AG10803 (cell line): ENCODE results near the gene GDPD3.
A peak's percentile ranks its signal among the peaks of the same experiment; 100 is the strongest.
"Not testable (repeated sequence)": the region's sequence is repeated elsewhere in the genome, so short reads cannot be mapped to it uniquely, and the experiment has no call there.

ENCODE experiments used
- DNase-seq: peaks from one replicate; pipeline ENCODE4 v3.0.0; 2010; ENCODE audit warnings: low read depth
- H3K4me3 ChIP-seq: 2 replicates; pipeline ENCODE4 v1.5.1; 2011; ENCODE audit warnings: mild to moderate bottlenecking, low read length, control low read depth
- TF ChIP-seq, protein P1 (sequence below): conservative IDR thresholded peaks from 2 replicates; pipeline ENCODE4 v1.5.1; 2011; ENCODE audit warnings: mild to moderate bottlenecking, low read length, control low read depth, inconsistent platforms

The GDPD3 gene

DNA sequence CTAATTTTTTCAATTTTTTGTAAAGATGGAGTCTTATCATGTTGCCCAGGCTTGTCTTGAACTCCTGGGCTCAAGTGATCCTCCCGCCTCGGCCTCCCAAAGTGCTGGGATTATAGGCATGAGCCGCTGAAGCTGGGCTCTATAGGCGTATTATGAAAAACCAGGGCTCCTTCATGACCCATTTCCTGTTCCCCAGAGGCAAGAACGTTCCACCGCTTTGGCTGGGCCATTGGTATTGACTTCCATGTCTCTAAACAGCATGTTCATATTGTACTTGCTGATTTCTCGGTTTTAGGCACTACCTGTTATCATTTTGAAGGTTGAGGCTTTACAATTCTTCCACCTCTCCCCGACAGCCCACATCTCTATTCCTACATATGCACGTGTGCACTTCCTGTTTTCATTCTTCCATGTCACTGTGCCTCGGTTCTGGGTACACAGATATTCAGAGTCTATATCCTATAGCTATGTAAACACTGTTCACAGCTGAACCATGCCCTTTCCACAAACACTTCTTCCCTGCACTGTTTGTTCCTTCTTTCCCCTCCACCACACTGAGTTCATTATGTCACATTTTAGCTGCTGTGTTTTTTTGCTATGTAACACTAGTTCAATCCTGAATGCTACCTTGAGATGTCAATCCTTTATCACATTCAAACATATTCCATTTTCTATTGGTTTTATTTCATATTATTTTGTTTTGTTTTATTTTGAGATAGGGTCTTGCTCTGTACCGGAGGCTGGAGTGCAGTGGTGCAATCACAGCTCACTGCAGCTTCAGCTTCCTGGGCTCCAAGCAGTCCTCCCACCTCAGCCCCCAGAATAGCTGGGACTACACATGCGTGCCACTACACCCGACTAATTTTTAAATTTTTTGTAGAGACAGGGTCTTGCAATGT, 26.5 kb upstream of the GDPD3 start:
- no peak overlapping the region for H3K4me3 ChIP-seq
- TF ChIP-seq, protein P1, sequence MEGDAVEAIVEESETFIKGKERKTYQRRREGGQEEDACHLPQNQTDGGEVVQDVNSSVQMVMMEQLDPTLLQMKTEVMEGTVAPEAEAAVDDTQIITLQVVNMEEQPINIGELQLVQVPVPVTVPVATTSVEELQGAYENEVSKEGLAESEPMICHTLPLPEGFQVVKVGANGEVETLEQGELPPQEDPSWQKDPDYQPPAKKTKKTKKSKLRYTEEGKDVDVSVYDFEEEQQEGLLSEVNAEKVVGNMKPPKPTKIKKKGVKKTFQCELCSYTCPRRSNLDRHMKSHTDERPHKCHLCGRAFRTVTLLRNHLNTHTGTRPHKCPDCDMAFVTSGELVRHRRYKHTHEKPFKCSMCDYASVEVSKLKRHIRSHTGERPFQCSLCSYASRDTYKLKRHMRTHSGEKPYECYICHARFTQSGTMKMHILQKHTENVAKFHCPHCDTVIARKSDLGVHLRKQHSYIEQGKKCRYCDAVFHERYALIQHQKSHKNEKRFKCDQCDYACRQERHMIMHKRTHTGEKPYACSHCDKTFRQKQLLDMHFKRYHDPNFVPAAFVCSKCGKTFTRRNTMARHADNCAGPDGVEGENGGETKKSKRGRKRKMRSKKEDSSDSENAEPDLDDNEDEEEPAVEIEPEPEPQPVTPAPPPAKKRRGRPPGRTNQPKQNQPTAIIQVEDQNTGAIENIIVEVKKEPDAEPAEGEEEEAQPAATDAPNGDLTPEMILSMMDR: no peak
- no peak for DNase-seq

DNA sequence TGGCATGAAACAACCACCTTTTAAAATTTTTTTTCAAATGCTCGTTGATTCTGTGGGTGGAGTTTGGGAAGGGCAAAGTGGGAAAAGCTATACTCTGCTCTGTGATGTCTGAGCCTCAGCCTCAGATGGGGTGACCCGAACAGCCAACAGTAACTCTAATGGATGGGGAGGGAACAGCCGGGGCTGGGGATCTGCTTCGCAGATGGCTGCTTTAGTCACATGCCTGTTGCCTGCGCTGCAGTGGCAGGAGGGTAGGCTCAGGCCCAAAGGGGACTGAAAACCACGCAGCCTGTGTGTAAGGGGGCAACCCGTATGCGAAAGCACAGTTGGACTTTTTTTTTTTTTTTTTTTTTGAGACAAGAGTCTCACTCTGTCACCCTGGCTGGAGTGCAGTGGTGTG, 24.6 kb upstream of the GDPD3 start:
- TF ChIP-seq, protein P1: no peak
- DNase-seq: no peak
- no peak overlapping the region for H3K4me3 ChIP-seq

DNA sequence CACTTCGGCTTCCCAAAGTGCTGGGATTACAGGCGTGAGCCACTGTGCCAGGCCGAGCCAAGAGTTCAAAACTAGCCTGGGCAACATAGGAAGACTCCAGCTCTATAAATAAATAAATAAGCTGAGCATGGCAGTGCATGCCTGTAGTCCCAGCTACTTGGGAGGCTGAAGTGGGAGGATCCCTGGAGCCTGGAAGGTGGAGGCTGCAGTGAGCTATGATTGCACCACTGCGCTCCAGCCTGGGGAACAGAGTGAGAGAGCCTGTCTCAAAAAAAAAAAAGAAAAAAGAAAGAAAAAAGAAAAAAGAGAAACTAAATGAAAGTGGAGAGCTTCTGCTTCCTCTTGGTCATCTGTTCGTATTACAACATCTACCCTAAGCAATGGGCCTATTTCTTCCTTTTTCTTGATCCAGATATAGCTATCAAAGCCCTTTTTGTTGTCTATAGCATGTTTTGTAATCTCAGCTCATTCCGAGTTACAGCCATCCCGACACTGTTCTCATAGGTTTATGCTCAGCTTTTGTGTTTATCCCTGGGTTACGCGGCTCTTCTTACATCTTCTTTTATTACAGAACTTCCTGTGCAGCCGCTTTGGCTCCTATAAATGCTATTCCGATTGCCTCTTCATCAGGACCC, 23.8 kb upstream of the GDPD3 start:
- no peak for DNase-seq
- no peak overlapping the region for H3K4me3 ChIP-seq
- TF ChIP-seq, protein P1: no peak

DNA sequence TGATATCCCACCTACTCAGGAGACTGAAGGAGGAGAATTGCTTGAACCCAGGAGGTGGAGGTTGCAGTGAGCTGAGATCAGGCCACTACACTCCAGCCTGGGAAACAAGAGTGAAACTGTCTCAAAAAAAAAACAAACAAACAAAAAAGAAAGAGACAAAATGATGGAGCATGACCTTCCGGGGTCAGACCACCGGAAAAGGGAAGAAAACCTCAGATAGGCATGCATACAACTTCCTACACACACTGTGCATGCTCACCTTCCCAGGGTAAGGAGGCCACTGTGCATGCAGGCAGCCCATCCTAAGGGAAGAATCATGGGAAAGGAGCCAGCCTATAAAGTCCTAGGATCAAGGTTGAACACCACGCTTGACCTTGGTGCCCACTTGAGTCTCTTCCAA, 19.3 kb upstream of the GDPD3 start:
- TF ChIP-seq, protein P1: no peak
- H3K4me3 ChIP-seq: no peak overlapping the region
- DNase-seq: no peak

DNA sequence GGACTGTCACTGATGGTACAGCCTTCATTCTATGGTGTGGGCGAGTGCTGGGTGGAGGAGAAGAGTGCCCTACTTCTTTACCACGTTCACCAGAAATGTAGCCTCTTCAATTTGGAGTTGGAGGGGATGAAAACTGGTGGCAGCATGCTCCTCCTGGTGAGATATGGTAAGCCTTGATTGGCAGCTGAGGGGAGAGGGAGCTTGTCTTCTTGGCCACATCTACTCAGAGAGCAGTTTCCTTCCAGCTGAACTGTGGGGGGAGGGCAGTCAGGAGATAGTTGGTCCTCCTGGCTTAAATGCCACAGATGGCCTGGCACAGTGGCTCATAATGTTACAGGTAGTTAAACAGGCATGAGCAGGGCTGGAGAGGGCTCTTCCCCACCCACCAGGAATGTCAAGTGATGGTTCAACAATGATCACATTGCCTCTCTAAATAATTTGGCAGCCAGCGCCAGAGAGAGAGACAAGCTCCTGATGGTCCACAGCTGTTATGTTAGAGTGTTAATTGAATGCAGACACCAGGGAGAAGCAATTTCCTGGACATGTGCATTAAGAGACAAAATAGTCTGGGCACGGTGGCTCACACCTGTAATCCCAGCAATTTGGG, 18.6 kb upstream of the GDPD3 start:
- no peak overlapping the region for H3K4me3 ChIP-seq
- DNase-seq: peak; percentile 64
- TF ChIP-seq, protein P1: no peak

GRCh38 chr16:30127993-30128392, 14.7 kb upstream of the GDPD3 start:
- TF ChIP-seq, protein P1: no peak
- no peak overlapping the region for H3K4me3 ChIP-seq
- DNase-seq: no peak

DNA sequence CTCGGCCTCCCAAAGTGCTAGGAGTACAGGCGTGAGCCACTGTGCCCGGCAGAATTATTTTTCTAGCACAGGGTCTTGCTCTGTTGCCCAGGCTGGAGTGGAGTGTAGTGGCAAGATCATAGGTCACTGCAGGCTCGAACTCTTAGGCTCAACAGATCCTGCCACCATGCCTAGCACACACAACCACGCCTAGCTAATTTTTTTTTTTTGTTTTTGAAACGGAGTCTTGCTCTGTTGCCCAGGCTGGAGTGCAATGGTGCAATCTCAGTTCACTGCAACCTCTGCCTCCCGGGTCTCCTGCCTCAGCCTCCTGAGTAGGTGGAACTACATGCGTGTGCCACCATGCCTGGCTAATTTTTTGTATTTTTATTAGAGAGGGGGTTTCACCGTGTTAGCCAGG, 12.4 kb upstream of the GDPD3 start:
- H3K4me3 ChIP-seq, DNase-seq: not testable (repeated sequence)
